ENCODE results near the gene IPPK. TPM values are rescaled to one million over a fixed set of nuclear protein-coding genes. Genes with fewer than 3 reads are reported as not detected.

IPPK gene
- total RNA-seq, 1 donor from 2014 or later: 7.3 TPM

Other genes with a start within 250 kb of the IPPK start
- 4.1 TPM for gene OMD, start 245.7 kb downstream of the IPPK start, total RNA-seq
- 2.3 TPM for gene ASPN, start 187.6 kb downstream of the IPPK start, total RNA-seq
- gene ECM2, start 134.1 kb downstream of the IPPK start, total RNA-seq: 9.4 TPM
- gene BICD2, start 94.7 kb upstream of the IPPK start, total RNA-seq: 34.9 TPM
- gene ZNF484, start 207.9 kb upstream of the IPPK start, total RNA-seq: 9.0 TPM

All from lower lobe of right lung (tissue), 1 donor.